Measurements from ENCODE around the gene FAIM2.

The FAIM2 gene

DNA sequence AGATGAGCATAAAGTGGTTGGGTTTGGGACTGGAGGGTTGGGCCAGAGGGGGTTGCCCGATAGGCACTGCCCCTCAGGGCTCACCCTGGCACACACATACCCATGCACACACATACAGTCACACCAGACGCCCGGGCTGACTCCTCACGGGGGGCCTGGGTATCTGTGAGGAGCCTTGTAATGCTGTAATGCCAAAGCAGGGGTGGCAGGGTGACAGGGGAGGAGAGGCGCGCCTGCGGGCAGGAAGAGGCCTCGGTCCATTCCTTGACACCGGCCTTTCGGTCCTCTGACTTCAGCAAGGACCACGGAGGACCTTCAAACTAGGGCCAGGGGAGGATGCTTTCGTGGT is 375 bp downstream of the FAIM2 start:
- TF ChIP-seq CTCF (IDR thresholded peaks at IDR 0.05): no peak

- no peak for TF ChIP-seq CTCF (IDR thresholded peaks at IDR 0.05)
Measured at GRCh38 chr12:49902399-49903350, 1.0 kb downstream of the FAIM2 start.

DNA sequence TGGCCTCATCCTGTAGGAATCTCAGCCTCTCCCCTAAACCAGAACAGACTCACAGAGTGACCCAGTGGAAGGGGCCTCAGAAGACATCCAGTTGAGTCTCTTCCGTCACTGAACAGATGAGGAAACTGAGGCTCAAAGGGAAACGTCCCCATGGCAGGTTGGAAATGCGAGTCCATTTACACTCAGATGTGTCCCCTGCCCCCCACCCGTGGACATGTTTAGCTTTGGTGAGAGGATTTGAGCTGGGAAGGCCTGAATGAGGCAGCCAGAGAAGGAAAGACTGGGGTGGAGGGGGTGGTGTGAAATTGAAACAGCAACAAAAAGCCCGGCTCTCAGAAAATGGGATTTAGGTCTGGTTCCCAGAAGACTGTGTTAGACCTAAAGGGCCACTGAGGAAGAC is 1.7 kb downstream of the FAIM2 start:
- TF ChIP-seq CTCF (IDR thresholded peaks at IDR 0.05): no peak

DNA sequence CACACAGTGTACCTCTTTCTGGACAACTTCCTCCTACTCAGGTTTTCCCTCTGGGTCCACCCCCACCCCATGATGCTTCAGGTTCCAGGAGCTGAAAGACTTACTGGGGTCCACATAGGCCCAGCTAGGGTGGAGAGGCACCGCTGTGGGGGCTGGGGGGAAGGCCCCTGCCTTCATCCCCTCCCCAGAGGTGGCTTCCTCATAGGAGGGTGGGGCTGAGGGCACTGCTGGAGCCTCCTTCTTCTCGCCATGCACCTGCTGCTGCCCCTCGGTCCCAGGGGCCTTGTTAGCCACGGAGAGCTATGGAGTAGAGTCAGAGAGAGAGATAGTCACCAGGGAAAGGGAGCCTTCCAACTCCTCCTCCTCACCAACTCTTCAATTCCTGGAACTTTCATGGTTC is 2.7 kb downstream of the FAIM2 start:
- TF ChIP-seq CTCF (IDR thresholded peaks at IDR 0.05): no peak

DNA sequence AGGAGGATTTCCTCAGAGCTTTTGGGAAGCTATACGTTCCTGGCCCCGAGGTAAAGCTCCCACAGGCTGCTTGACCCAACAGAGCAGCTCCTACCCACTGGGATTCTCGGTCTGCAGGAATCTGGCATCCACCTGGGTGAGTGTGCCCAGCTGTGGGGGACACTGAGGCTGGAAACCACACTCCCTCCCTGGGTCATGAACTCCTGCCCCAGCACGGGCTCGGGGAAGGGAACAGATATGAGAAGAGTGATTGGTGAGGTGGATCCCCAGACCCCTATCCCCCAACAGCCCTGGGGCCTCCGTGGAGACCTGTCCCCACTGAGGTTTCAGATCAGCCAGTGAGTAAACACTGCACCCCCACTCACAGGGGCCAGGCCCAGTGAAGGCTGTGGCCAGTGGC is 3.3 kb downstream of the FAIM2 start:
- TF ChIP-seq CTCF (IDR thresholded peaks at IDR 0.05): no peak

DNA sequence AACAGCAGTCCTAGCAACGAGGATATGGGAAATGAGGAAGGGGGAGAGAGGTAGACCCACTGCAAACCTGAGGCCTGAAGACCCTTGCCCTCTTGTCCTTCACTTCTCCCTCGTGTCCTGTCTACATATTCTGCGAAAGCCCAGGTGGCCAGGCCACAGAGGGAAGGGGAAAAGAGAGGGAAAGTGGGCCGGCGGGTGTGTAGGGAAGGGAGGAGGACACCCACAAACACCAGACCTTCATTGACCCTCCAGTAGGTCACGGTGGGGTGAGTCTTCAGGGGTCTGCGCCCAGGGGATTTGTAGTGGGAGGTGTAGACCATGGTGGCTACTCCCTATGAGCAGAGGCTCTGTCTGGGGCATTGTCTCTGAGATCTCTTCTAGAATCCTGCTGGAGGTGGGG is 3.8 kb downstream of the FAIM2 start:
- no peak for TF ChIP-seq CTCF (IDR thresholded peaks at IDR 0.05)

DNA sequence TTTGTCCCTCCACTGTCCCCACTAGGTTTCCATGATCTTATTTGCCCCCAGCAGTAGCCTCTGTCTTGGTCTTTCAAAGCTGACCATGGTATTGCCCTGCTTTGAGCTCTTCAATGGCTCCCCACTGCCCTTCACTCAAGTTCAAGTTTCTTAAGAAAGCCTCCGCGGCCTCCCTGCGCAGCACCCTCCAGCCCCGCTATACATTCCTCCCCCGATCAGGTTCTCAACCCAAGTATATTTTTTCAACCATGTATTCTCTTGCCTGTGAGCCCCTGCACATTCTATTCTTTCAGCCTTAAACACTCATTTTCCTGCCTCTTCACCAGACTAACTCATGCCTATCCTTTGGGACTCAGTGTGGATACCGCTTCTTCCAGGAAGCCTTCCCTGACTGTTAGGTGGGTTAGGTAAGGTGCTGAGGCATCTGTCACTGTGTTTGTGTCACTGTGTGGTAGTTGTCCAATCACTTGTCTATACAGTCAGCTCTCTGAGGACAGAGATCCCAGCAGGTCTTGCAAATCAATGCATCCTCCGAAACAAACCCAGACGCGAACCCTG is 4.3 kb downstream of the FAIM2 start:
- no peak for TF ChIP-seq CTCF (IDR thresholded peaks at IDR 0.05)
